PFSK-1 (cell line): ENCODE measurements around the gene ST6GALNAC3.

ENCODE experiments used
- FOXP2 ChIP-seq: optimal IDR thresholded peaks from 2 replicates; pipeline ENCODE3; 2011; ENCODE audit warnings: borderline replicate concordance, control low read depth, inconsistent platforms; ENCODE audit not compliant: insufficient read depth; ENCODE audit errors: extremely low read length, extremely low read depth
- POLR2AphosphoS5 ChIP-seq: IDR thresholded peaks from 2 replicates; pipeline ENCODE4 v1.6.1; 2012; ENCODE audit warnings: low read depth, mild to moderate bottlenecking, control low read depth, low read length, moderate library complexity
- SIN3A ChIP-seq: IDR thresholded peaks from 2 replicates; pipeline ENCODE4 v1.6.1; 2012; ENCODE audit warnings: mild to moderate bottlenecking, low read length, moderate library complexity, borderline replicate concordance; ENCODE audit not compliant: insufficient read depth
- TAF1 ChIP-seq: IDR thresholded peaks from 2 replicates; pipeline ENCODE4 v1.6.1; 2012; ENCODE audit warnings: low read length, control low read depth, borderline replicate concordance; ENCODE audit not compliant: insufficient read depth
- TF ChIP-seq, protein P1 (sequence below), 2 experiments: IDR thresholded peaks; 2 replicates each; pipeline versions ENCODE4 v1.6.1 to v1.8.0; 2011 to 2012; ENCODE audit warnings: low read depth in 2 of 2, low read length in 2 of 2, control low read depth in 1 of 2, inconsistent platforms in 1 of 2, mild to moderate bottlenecking in 1 of 2, moderate library complexity in 1 of 2; ENCODE audit not compliant: insufficient read depth in 1 of 2

The ST6GALNAC3 gene

DNA sequence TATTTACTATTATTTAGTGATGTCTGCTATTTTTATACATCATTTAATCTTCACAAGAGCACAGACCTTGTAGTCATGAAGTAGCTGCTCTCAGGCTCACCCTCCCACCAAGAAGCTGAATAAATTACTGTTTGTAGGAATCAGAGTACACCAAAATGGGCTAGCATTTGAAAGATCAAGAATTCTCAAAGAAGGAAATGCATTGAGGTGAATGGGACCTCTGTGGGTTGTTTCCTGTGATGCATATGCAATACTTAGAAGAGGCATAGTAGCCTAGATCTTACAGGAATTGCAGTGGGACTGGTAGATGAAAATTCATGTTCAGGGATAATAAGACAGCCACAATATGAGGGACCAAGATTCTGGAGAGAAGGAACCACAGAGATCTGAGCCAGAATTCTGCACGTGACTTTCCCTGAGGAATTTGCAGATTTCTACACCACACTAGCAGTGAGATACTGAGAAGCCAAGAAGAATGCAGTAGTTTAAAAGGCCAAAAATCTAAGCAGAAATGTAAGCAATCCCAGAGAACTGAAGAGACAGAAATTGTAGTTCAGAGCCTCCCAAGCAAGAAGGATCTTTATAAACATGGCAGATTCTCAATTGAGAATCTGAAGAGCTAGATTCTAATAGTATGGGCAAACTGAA lies 307.0 kb downstream of the ST6GALNAC3 start:
- TF ChIP-seq POLR2AphosphoS5 (no peak), SIN3A (no peak), FOXP2 (no peak)

DNA sequence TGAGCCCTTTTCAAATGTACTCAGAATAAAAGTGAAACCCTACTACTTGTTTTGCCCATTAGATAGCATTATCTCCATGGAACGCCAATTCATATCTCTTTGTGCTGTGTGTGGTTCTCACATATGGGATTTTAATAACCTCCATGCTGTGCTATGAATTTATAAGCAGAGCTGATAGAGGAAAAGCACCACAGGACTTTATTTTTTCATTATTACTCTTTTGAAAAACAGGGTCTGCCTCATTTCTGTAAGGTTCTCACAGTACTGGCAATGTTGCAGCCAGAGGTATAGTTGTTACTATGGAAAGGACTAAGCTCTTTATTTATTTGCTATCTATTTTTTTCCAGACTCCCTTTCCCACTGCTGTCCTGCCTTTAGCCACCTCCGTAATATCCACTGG lies 313.7 kb downstream of the ST6GALNAC3 start:
- TF ChIP-seq POLR2AphosphoS5 (no peak), TAF1 (no peak), FOXP2 (no peak), SIN3A (no peak)
- TF ChIP-seq, protein P1, sequence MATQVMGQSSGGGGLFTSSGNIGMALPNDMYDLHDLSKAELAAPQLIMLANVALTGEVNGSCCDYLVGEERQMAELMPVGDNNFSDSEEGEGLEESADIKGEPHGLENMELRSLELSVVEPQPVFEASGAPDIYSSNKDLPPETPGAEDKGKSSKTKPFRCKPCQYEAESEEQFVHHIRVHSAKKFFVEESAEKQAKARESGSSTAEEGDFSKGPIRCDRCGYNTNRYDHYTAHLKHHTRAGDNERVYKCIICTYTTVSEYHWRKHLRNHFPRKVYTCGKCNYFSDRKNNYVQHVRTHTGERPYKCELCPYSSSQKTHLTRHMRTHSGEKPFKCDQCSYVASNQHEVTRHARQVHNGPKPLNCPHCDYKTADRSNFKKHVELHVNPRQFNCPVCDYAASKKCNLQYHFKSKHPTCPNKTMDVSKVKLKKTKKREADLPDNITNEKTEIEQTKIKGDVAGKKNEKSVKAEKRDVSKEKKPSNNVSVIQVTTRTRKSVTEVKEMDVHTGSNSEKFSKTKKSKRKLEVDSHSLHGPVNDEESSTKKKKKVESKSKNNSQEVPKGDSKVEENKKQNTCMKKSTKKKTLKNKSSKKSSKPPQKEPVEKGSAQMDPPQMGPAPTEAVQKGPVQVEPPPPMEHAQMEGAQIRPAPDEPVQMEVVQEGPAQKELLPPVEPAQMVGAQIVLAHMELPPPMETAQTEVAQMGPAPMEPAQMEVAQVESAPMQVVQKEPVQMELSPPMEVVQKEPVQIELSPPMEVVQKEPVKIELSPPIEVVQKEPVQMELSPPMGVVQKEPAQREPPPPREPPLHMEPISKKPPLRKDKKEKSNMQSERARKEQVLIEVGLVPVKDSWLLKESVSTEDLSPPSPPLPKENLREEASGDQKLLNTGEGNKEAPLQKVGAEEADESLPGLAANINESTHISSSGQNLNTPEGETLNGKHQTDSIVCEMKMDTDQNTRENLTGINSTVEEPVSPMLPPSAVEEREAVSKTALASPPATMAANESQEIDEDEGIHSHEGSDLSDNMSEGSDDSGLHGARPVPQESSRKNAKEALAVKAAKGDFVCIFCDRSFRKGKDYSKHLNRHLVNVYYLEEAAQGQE (IDR thresholded peaks at IDR 0.05; ENCODE audit: insufficient read depth in 1 of 2, low read depth in 2 of 2, low read length in 2 of 2), result no peak

DNA sequence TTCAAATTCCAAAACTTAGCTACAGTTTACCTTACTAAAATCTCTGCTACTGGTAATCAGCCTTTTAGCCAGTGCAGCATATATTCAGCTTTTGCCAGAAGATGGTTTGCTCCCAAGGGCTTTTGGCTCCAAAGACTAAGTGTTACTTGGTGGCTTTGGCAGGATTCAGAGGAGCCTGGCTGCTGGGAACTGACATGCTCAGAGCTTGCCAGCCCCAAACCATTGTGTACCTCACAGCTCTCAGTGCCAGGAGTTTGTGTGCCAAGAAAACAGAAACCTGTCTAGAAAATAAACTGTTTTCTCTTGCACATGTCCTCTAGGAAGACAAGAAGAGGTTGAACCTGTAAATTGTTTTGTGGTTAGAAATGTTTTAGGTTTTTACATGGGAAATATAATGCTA lies 315.9 kb downstream of the ST6GALNAC3 start:
- TF ChIP-seq SIN3A (no peak), POLR2AphosphoS5 (no peak), FOXP2 (no peak), TAF1 (no peak)
- TF ChIP-seq, protein P1 (IDR thresholded peaks at IDR 0.05; ENCODE audit: insufficient read depth in 1 of 2, low read depth in 2 of 2, low read length in 2 of 2), result no peak

DNA sequence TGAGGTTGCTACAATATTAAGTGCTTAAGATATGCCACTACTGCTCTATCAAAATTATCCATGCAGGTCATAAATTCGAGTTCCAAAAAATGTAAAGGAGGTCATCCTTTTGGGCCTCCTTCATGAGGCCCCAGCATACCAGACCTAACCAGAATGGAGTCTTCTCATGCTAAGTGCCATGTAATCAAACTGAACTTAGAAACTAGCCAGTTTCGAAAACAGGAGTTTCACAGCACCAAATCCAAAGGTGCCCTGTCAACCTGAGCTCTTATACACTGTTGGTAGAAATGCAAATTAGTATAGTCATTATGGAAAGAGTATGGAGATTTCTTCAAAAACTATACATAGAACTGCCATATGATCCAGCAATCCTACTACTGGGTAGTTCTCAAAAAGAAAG lies 320.5 kb downstream of the ST6GALNAC3 start:
- TF ChIP-seq TAF1, result no peak
- TF ChIP-seq POLR2AphosphoS5, result no peak
- TF ChIP-seq, protein P1 (IDR thresholded peaks at IDR 0.05; ENCODE audit: insufficient read depth in 1 of 2, low read depth in 2 of 2, low read length in 2 of 2), result no peak
- TF ChIP-seq FOXP2, result no peak
- no peak for TF ChIP-seq SIN3A

DNA sequence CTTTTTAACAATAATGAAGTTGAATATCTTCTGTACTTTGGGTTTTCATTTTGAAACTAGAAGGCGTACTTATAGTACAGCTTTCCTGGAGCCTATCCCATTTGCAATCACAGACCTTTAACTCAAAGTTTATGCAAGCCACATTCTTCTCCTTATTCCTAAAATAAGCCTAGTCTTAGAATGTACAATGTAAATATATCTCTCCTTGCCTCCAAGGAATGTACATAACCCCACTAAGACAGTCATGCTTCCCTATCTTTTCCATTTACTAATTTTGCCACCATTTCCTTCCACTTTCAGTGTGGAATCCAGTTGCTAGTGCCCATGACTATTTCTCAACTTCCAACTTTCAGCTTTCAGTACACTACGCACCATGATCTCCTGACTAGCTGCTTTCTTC lies 327.6 kb downstream of the ST6GALNAC3 start:
- TF ChIP-seq, protein P1 (IDR thresholded peaks at IDR 0.05; ENCODE audit: insufficient read depth in 1 of 2, low read depth in 2 of 2, low read length in 2 of 2), result no peak
- TF ChIP-seq TAF1 (no peak), SIN3A (no peak), POLR2AphosphoS5 (no peak), FOXP2 (no peak)
